H9 (cell line): ENCODE results near the gene MBTD1. TPM values are rescaled to one million over a fixed set of nuclear protein-coding genes. Genes with fewer than 3 reads are reported as not detected.
A peak's percentile ranks its signal among the peaks of the same experiment; 100 is the strongest.

Experiments
- DNase-seq: peaks from one replicate; pipeline ENCODE4 v3.0.0-alpha.2; 2017
- H2AFZ ChIP-seq: one replicate; pipeline ENCODE4 v1.6.1; 2013; ENCODE audit warnings: mild to moderate bottlenecking, low read length, control low read depth, moderate library complexity
- H2AK5ac ChIP-seq: 2 replicates; pipeline ENCODE4 v1.6.1; 2013; ENCODE audit warnings: low read length, control low read depth, mixed read lengths; ENCODE audit not compliant: insufficient read length
- H2BK120ac ChIP-seq: one replicate; pipeline ENCODE4 v1.6.1; 2013; ENCODE audit warnings: low read depth, mild to moderate bottlenecking, low read length, control low read depth, inconsistent platforms; ENCODE audit not compliant: poor library complexity, severe bottlenecking
- H2BK12ac ChIP-seq: 2 replicates; pipeline ENCODE4 v1.6.1; 2013; ENCODE audit warnings: low read length, control low read depth, mixed read lengths, low read depth; ENCODE audit not compliant: insufficient read length
- H2BK15ac ChIP-seq: 2 replicates; pipeline ENCODE4 v1.6.1; 2013; ENCODE audit warnings: low read depth, low read length, control low read depth
- H2BK20ac ChIP-seq: one replicate; pipeline ENCODE4 v1.6.1; 2013; ENCODE audit warnings: low read depth, mild to moderate bottlenecking, low read length, control low read depth, inconsistent platforms; ENCODE audit not compliant: poor library complexity, severe bottlenecking
- H2BK5ac ChIP-seq: 2 replicates; pipeline ENCODE4 v1.6.1; 2013; ENCODE audit warnings: low read length, control low read depth, mixed read lengths; ENCODE audit not compliant: insufficient read length
- H3K14ac ChIP-seq: 2 replicates; pipeline ENCODE4 v1.6.1; 2013; ENCODE audit warnings: low read length, control low read depth; ENCODE audit not compliant: insufficient read depth
- H3K18ac ChIP-seq: 2 replicates; pipeline ENCODE4 v1.6.1; 2013; ENCODE audit warnings: low read depth, mild to moderate bottlenecking, mixed read lengths, low read length, control low read depth; ENCODE audit not compliant: insufficient read length
- H3K23ac ChIP-seq: 2 replicates; pipeline ENCODE4 v1.6.1; 2013; ENCODE audit warnings: low read length, control low read depth, mixed read lengths, low read depth; ENCODE audit not compliant: insufficient read length
- H3K23me2 ChIP-seq: 2 replicates; pipeline ENCODE4 v1.6.1; 2013; ENCODE audit warnings: low read depth, mild to moderate bottlenecking, mixed read lengths, low read length, control low read depth; ENCODE audit not compliant: insufficient read length, poor library complexity, severe bottlenecking
- H3K27ac ChIP-seq: 2 replicates; pipeline ENCODE4 v1.5.1; 2013; ENCODE audit warnings: low read length, control low read depth, mixed read lengths, low read depth; ENCODE audit not compliant: insufficient read length
- H3K27me3 ChIP-seq: 2 replicates; pipeline ENCODE4 v1.6.1; 2013; ENCODE audit warnings: low read length, control low read depth, inconsistent platforms; ENCODE audit not compliant: insufficient read depth
- H3K4ac ChIP-seq: 2 replicates; pipeline ENCODE4 v1.6.1; 2013; ENCODE audit warnings: low read depth, mild to moderate bottlenecking, control low read depth, inconsistent platforms, low read length, moderate library complexity
- H3K4me1 ChIP-seq: 2 replicates; pipeline ENCODE4 v1.6.1; 2013; ENCODE audit warnings: low read length, control low read depth, inconsistent platforms; ENCODE audit not compliant: insufficient read depth
- H3K4me2 ChIP-seq: 2 replicates; pipeline ENCODE4 v1.6.1; 2013; ENCODE audit warnings: low read length, control low read depth, mixed read lengths; ENCODE audit not compliant: insufficient read length, insufficient read depth
- H3K56ac ChIP-seq: 2 replicates; pipeline ENCODE4 v1.6.1; 2013; ENCODE audit warnings: low read depth, mild to moderate bottlenecking, mixed read lengths, low read length, control low read depth; ENCODE audit not compliant: insufficient read length
- H3K79me1 ChIP-seq: 2 replicates; pipeline ENCODE4 v1.6.1; 2013; ENCODE audit warnings: low read depth, mild to moderate bottlenecking, moderate library complexity, low read length, control low read depth, inconsistent platforms; ENCODE audit not compliant: insufficient read depth, poor library complexity, severe bottlenecking
- H3K79me2 ChIP-seq: 2 replicates; pipeline ENCODE4 v1.6.1; 2013; ENCODE audit warnings: low read length, control low read depth, inconsistent platforms; ENCODE audit not compliant: insufficient read depth
- H3K9ac ChIP-seq: 2 replicates; pipeline ENCODE4 v1.6.1; 2013; ENCODE audit warnings: low read length, control low read depth, mixed read lengths; ENCODE audit not compliant: insufficient read length; ENCODE audit errors: extremely low read depth
- H3K9me3 ChIP-seq: one replicate; pipeline ENCODE4 v1.6.1; 2013; ENCODE audit warnings: low read depth, low read length, inconsistent platforms; ENCODE audit not compliant: control insufficient read depth
- H3T11ph ChIP-seq: one replicate; pipeline ENCODE4 v1.6.1; 2013; ENCODE audit warnings: mild to moderate bottlenecking, low read length, control low read depth, inconsistent platforms
- H4K20me1 ChIP-seq: one replicate; pipeline ENCODE4 v1.6.1; 2013; ENCODE audit not compliant: control insufficient read depth, insufficient read length, insufficient read depth
- H4K5ac ChIP-seq: 2 replicates; pipeline ENCODE4 v1.6.1; 2013; ENCODE audit warnings: low read depth, mild to moderate bottlenecking, mixed read lengths, low read length, control low read depth; ENCODE audit not compliant: insufficient read length
- H4K8ac ChIP-seq: replicated peaks from 2 replicates; pipeline ENCODE4 v1.6.1; 2013; ENCODE audit warnings: low read length, control low read depth, mixed read lengths, low read depth; ENCODE audit not compliant: insufficient read length
- H4K91ac ChIP-seq: 2 replicates; pipeline ENCODE4 v1.6.1; 2013; ENCODE audit warnings: low read depth, mild to moderate bottlenecking, moderate library complexity, mixed read lengths, low read length, control low read depth; ENCODE audit not compliant: insufficient read length
- H3K27ac Mint-ChIP-seq, 3 experiments: 2 replicates in 2 of 3; 3 replicates in 1 of 3; pipeline ENCODE4 v1.8.0; 2020 to 2021; ENCODE audit warnings: mixed read lengths in 3 of 3, mild to moderate bottlenecking in 1 of 3, moderate library complexity in 1 of 3
- H3K27me3 Mint-ChIP-seq: 2 replicates; pipeline ENCODE4 v1.8.0; 2021; ENCODE audit warnings: low read depth, mild to moderate bottlenecking, moderate library complexity, mixed read lengths
- H3K36me3 Mint-ChIP-seq, 3 experiments: 2 replicates in 2 of 3; 3 replicates in 1 of 3; pipeline ENCODE4 v1.8.0; 2020 to 2021; ENCODE audit warnings: low read depth in 3 of 3, mixed read lengths in 3 of 3; ENCODE audit not compliant: insufficient read depth in 1 of 3
- H3K4me1 Mint-ChIP-seq, 2 experiments: 2 replicates each; pipeline ENCODE4 v1.8.0; 2020; ENCODE audit warnings: mixed read lengths in 2 of 2
- H3K4me3 Mint-ChIP-seq, 2 experiments: 2 replicates in 1 of 2; 3 replicates in 1 of 2; pipeline ENCODE4 v1.8.0; 2020 to 2021; ENCODE audit warnings: mild to moderate bottlenecking in 2 of 2, mixed read lengths in 2 of 2, moderate library complexity in 1 of 2
- H3K9me3 Mint-ChIP-seq, 2 experiments: 2 replicates in 1 of 2; 3 replicates in 1 of 2; pipeline ENCODE4 v1.8.0; 2020; ENCODE audit warnings: mild to moderate bottlenecking in 2 of 2, mixed read lengths in 2 of 2, moderate library complexity in 1 of 2
- CTCF ChIP-seq: fragments of 200-600 bp; sonication (generic); conservative IDR thresholded peaks from 3 replicates; pipeline ENCODE4 v1.8.0; 2021; ENCODE audit warnings: antibody characterized with exemption, mild to moderate bottlenecking
- WGBS: extraction: QIAGEN DNeasy Blood & Tissue Kit; methylation state at CpG from one replicate; pipeline ENCODE4 v1.1.7; 2013; ENCODE audit warnings: missing lambda C conversion rate, low lambda C conversion rate, mixed read lengths; ENCODE audit not compliant: insufficient read length; ENCODE audit errors: extremely low coverage; 5-methylcytosine and 5-hydroxymethylcytosine counted together
- total RNA-seq: library from RNA; stranded (reverse); gene quantifications from 2 replicates; pipeline ENCODE4 v1.2.1, GENCODE V29; 2021

MBTD1 gene
- total RNA-seq, 1 experiment from 2014 or later: 49.6 TPM

- H3K27me3 Mint-ChIP-seq: no peaks in the 10 kb centered on the region
- Histone ChIP-seq H3K14ac (no peak overlapping the region), H2AK5ac (no peak overlapping the region), H4K20me1 (no peaks in the 10 kb centered on the region), H2BK20ac (no peak overlapping the region), H3K4me2 (no peak overlapping the region), H3K79me2 (no peaks in the 10 kb centered on the region; the same call in 1 of the 2 replicates), H3K56ac (no peak overlapping the region), H4K8ac (no peak overlapping the region), H3K23me2 (no peaks in the 10 kb centered on the region), H3K27ac (no peak overlapping the region), H3K27me3 (no peaks in the 10 kb centered on the region), H4K91ac (no peak overlapping the region), H2BK120ac (no peak overlapping the region), H4K5ac (no peak overlapping the region), H3K4ac (no peak overlapping the region), H3K9ac (no peak overlapping the region), H2BK5ac (no peak overlapping the region), H3T11ph (no peak overlapping the region), H2AFZ (no peak overlapping the region), H3K9me3 (no peaks in the 10 kb centered on the region), H3K23ac (no peak overlapping the region), H2BK12ac (no peak overlapping the region), H2BK15ac (no peak overlapping the region), H3K4me1 (no peaks in the 10 kb centered on the region), H3K79me1 (no peaks in the 10 kb centered on the region), H3K18ac (no peak overlapping the region)
- peaks cover 0 to 2% of the 10 kb centered on the region in 2 experiments; a peak in 1 of 5 replicates for H3K9me3 Mint-ChIP-seq
- peaks cover 5 to 8% of the 10 kb centered on the region in 2 experiments for H3K4me1 Mint-ChIP-seq
- peak overlapping the region in 1 of 3 experiments; percentile 41; a peak in 1 of 7 replicates for H3K27ac Mint-ChIP-seq
- no CpG with 5 or more reads among the region's 2 CpGs for WGBS
- H3K36me3 Mint-ChIP-seq: peaks cover 41 to 86% (median 83%) of the 10 kb centered on the region in 3 experiments; a peak in 6 of 7 replicates
- no peak overlapping the region for H3K4me3 Mint-ChIP-seq
- TF ChIP-seq CTCF: no peak
- DNase-seq: no peak
Measured at GRCh38 chr17:51289696-51290111, 29.9 kb upstream of the MBTD1 start.
